Loucy (cell line): ENCODE results near the gene ENC1.

Experiments
- H2AFZ ChIP-seq: fragments of 200-600 bp; sonication (generic); 2 replicates; pipeline ENCODE4 v1.6.0; 2016; ENCODE audit warnings: antibody characterized with exemption, mild to moderate bottlenecking, low read length, moderate library complexity
- H3F3A ChIP-seq: fragments of 200-600 bp; 2 replicates; pipeline ENCODE4 v1.6.0; 2016; ENCODE audit warnings: antibody characterized with exemption, low read depth, mild to moderate bottlenecking
- H3K27me3 ChIP-seq: fragments of 200-600 bp; sonication (generic); 2 replicates; pipeline ENCODE4 v1.6.1; 2014; ENCODE audit warnings: low read length, mild to moderate bottlenecking; ENCODE audit not compliant: insufficient read depth, poor library complexity, severe bottlenecking
- H3K36me3 ChIP-seq: fragments of 200-600 bp; sonication (generic); 2 replicates; pipeline ENCODE4 v1.6.1; 2016; ENCODE audit warnings: low read length; ENCODE audit not compliant: insufficient read depth
- H3K4me1 ChIP-seq: fragments of 200-600 bp; sonication (generic); 2 replicates; pipeline ENCODE4 v1.5.1; 2014; ENCODE audit warnings: low read length, mild to moderate bottlenecking; ENCODE audit not compliant: insufficient read depth, poor library complexity, severe bottlenecking
- H3K4me2 ChIP-seq: fragments of 200-600 bp; sonication (generic); 2 replicates; pipeline ENCODE4 v1.6.0; 2014; ENCODE audit warnings: antibody characterized with exemption, low read length, low read depth, mild to moderate bottlenecking; ENCODE audit not compliant: poor library complexity, severe bottlenecking
- H3K4me3 ChIP-seq: fragments of 200-600 bp; sonication (generic); 2 replicates; pipeline ENCODE4 v1.5.1; 2014; ENCODE audit warnings: low read length, mild to moderate bottlenecking, mixed read lengths; ENCODE audit not compliant: poor library complexity, severe bottlenecking
- H3K79me2 ChIP-seq: fragments of 200-600 bp; sonication (generic); 2 replicates; pipeline ENCODE4 v1.6.1; 2014; ENCODE audit warnings: low read length; ENCODE audit not compliant: insufficient read depth
- H3K9ac ChIP-seq: fragments of 200-600 bp; sonication (generic); 2 replicates; pipeline ENCODE4 v1.6.0; 2014; ENCODE audit warnings: mild to moderate bottlenecking, low read depth, low read length, moderate library complexity; ENCODE audit not compliant: poor library complexity, severe bottlenecking
- H3K9me2 ChIP-seq: fragments of 200-600 bp; sonication (generic); replicated peaks from 2 replicates; pipeline ENCODE4 v1.6.1; 2016; ENCODE audit warnings: low read depth, low read length, mixed read lengths
- H3K9me3 ChIP-seq: fragments of 200-600 bp; sonication (generic); 2 replicates; pipeline ENCODE4 v1.6.1; 2014; ENCODE audit warnings: mild to moderate bottlenecking, antibody characterized with exemption, low read length, low read depth; ENCODE audit not compliant: insufficient read depth
- H4K20me1 ChIP-seq: fragments of 200-600 bp; sonication (generic); 2 replicates; pipeline ENCODE4 v1.6.0; 2014; ENCODE audit warnings: antibody characterized with exemption, low read length, mild to moderate bottlenecking; ENCODE audit not compliant: insufficient read depth, poor library complexity, severe bottlenecking
- CTCF ChIP-seq: fragments of 200-600 bp; sonication (generic); conservative IDR thresholded peaks from 2 replicates; pipeline ENCODE4 v1.5.1; 2014; ENCODE audit warnings: mild to moderate bottlenecking, antibody characterized with exemption, low read length
- EZH2phosphoT487 ChIP-seq: fragments of 200-600 bp; IDR thresholded peaks from 2 replicates; pipeline ENCODE4 v1.6.1; 2018; ENCODE audit warnings: antibody characterized with exemption, mild to moderate bottlenecking, moderate library complexity, borderline replicate concordance

ENC1 gene

GRCh38 chr5:74651710-74652109 is 11.2 kb upstream of the ENC1 start:
- no peaks in the 10 kb centered on the region for H3K9me2 ChIP-seq
- H3K36me3 ChIP-seq, result no peaks in the 10 kb centered on the region
- no peak overlapping the region for H2AFZ ChIP-seq
- H3K79me2 ChIP-seq, result no peaks in the 10 kb centered on the region
- H3F3A ChIP-seq, result no peaks in the 10 kb centered on the region
- H3K4me3 ChIP-seq, result no peak overlapping the region
- no peaks in the 10 kb centered on the region for H3K9me3 ChIP-seq
- H4K20me1 ChIP-seq, result no peaks in the 10 kb centered on the region
- no peak overlapping the region for H3K4me2 ChIP-seq
- TF ChIP-seq CTCF, result no peak
- TF ChIP-seq EZH2phosphoT487, result no peak
- peaks cover 4% of the 10 kb centered on the region for H3K4me1 ChIP-seq
- H3K27me3 ChIP-seq, result no peaks in the 10 kb centered on the region
- no peak overlapping the region for H3K9ac ChIP-seq

- Histone ChIP-seq H4K20me1 (no peaks in the 10 kb centered on the region), H2AFZ (peak overlapping the region; percentile 83), H3K9me3 (no peaks in the 10 kb centered on the region), H3K4me2 (no peak overlapping the region), H3K27me3 (no peaks in the 10 kb centered on the region), H3K9ac (no peak overlapping the region), H3K79me2 (no peaks in the 10 kb centered on the region), H3F3A (no peaks in the 10 kb centered on the region), H3K4me3 (no peak overlapping the region), H3K9me2 (no peaks in the 10 kb centered on the region), H3K36me3 (no peaks in the 10 kb centered on the region), H3K4me1 (peaks cover 4% of the 10 kb centered on the region)
- no peak for TF ChIP-seq CTCF
- no peak for TF ChIP-seq EZH2phosphoT487
These were observed 9.0 kb upstream of the ENC1 start for GRCh38 chr5:74649421-74649973.

- no peak overlapping the region for H3K4me3 ChIP-seq
- no peaks in the 10 kb centered on the region for H4K20me1 ChIP-seq
- no peaks in the 10 kb centered on the region for H3K9me3 ChIP-seq
- H3F3A ChIP-seq, result no peaks in the 10 kb centered on the region
- H3K79me2 ChIP-seq, result no peaks in the 10 kb centered on the region
- no peaks in the 10 kb centered on the region for H3K9me2 ChIP-seq
- H3K4me2 ChIP-seq, result peak overlapping the region; percentile 49
- H3K9ac ChIP-seq, result no peak overlapping the region
- H3K27me3 ChIP-seq, result no peaks in the 10 kb centered on the region
- H2AFZ ChIP-seq, result peak overlapping the region; percentile 83
- TF ChIP-seq EZH2phosphoT487 (no peak), CTCF (peak; percentile 89)
- H3K4me1 ChIP-seq, result peaks cover 4% of the 10 kb centered on the region
- no peaks in the 10 kb centered on the region for H3K36me3 ChIP-seq
These were observed 8.3 kb upstream of the ENC1 start for GRCh38 chr5:74648835-74649293.
